Stomach smooth muscle (tissue), 2 donors: ENCODE measurements around the gene ST6GALNAC3.

Experiments used
- H3K27ac ChIP-seq: one replicate; pipeline ENCODE4 v1.7.0; 2013; ENCODE audit warnings: mild to moderate bottlenecking, low read length, inconsistent platforms
- H3K27me3 ChIP-seq, 2 donors: one replicate each; pipeline ENCODE4 v1.7.0; 2013; ENCODE audit warnings: low read length in 2 of 2; ENCODE audit not compliant: insufficient read depth in 2 of 2, control insufficient read depth in 1 of 2
- H3K36me3 ChIP-seq, 2 donors: one replicate each; pipeline ENCODE4 v1.7.0; 2013; ENCODE audit warnings: low read length in 2 of 2; ENCODE audit not compliant: control insufficient read depth in 2 of 2, insufficient read depth in 2 of 2
- H3K4me1 ChIP-seq: one replicate; pipeline ENCODE4 v1.7.0; 2013; ENCODE audit warnings: low read length; ENCODE audit not compliant: control insufficient read depth, insufficient read depth
- H3K4me3 ChIP-seq, 2 donors: one replicate each; pipeline ENCODE4 v1.7.0; 2013; ENCODE audit warnings: low read length in 2 of 2
- H3K9ac ChIP-seq, 2 donors: one replicate each; pipeline ENCODE4 v1.7.0; 2013; ENCODE audit warnings: low read length in 2 of 2, mild to moderate bottlenecking in 1 of 2
- H3K9me3 ChIP-seq, 2 donors: one replicate each; pipeline ENCODE4 v1.7.0; 2013; ENCODE audit warnings: low read length in 2 of 2; ENCODE audit not compliant: control insufficient read depth in 2 of 2
- donor health status: healthy.
- donor health status: Pancreatic carcinoma.

ST6GALNAC3 gene

DNA sequence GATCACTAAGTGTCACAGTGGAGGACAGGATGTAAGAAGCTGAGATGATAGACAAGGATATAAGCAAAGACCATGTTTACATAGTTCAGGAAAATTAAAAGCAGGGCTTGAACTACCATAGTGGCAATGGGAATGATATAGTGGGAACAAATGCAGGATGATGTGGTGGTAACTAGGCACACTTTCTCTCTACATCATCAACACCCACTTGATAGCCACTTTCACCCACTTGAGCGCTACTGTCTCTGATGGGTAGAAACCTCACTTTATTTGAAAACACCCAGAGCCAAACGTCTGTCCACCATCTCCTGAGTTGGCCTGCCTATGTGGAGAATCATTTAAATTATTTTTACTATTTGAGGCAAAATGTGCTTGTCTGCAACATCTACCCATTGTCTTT lies 487.7 kb downstream of the ST6GALNAC3 start:
- no peak overlapping the region for H3K4me3 ChIP-seq
- H3K36me3 ChIP-seq = no peaks in the 10 kb centered on the region
- H3K9ac ChIP-seq = no peak overlapping the region
- no peak overlapping the region for H3K27ac ChIP-seq
- H3K4me1 ChIP-seq = no peaks in the 10 kb centered on the region
- no peaks in the 10 kb centered on the region for H3K9me3 ChIP-seq
- H3K27me3 ChIP-seq = no peaks in the 10 kb centered on the region

DNA sequence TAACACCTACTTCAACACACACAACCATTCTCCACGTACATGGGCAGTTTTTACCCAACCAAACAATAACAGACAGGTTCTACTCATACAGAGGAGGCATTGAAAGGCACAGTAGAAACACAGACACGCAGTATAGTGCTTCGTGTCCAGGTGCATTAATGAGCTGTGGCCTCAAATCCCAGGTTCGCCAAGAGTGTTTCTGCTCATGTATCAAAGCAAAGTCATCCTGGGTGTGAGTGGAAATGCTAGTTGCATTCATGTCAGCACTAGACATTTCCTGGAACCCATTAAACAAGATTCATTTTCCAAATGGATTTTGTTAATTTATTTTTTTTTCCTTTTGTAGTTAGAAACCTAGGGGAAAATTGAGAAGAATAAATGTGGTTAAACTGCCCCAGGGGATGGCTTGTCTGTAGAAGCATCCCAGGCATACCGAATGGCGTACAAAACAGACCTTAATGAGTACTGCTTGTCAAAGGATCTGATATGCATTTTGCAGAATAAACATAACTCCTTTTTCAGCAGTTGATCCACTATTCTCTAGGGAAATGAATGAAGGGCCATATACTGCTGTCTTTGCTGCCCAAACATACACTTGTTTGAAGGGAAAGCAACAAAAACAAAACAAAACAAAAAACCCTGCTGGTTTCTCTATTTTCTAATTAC lies 494.2 kb downstream of the ST6GALNAC3 start:
- no peak overlapping the region for H3K27ac ChIP-seq
- no peaks in the 10 kb centered on the region for H3K4me1 ChIP-seq
- H3K27me3 ChIP-seq = no peaks in the 10 kb centered on the region
- H3K36me3 ChIP-seq = no peaks in the 10 kb centered on the region
- no peaks in the 10 kb centered on the region for H3K9me3 ChIP-seq
- H3K9ac ChIP-seq = no peak overlapping the region
- H3K4me3 ChIP-seq = no peak overlapping the region

DNA sequence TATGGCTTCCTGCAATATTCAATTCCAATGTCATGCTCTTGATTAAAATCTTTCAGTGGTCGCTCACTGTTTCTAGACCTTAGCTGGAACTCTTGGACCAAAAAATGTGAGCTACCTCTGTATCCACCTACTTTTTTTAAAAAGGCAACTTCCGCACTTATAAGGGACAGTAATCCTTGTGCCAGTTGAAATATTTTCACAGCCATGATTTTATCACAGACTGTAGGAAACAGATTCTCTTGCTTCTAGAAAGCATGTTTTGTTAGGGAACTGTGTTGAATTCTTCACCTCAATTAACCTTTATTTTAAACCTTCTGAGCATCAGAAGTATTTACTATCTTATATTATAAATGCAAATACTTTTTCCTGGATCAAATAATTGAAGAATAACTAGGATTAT lies 496.7 kb downstream of the ST6GALNAC3 start:
- Histone ChIP-seq H3K9ac (no peak overlapping the region), H3K4me1 (no peaks in the 10 kb centered on the region), H3K9me3 (no peaks in the 10 kb centered on the region)

DNA sequence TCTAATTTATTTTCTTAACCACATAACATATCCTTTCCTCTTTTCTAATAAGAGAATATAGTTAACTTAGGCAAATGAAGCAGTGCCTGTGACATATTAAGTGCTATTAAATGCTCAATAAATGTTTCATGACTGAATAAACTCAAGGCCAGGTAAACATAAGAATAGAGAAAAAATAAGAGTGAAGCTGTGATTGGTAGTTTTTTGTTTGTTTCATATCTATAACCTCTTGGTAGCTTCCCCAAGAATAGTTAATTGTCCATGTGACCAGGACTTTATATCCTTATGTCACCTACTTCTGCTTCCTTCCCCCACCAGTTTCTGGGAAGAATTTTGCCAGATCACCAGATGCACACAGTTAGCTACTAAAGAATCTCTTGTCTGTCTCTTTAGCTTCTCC lies 497.7 kb downstream of the ST6GALNAC3 start:
- H3K36me3 ChIP-seq = no peaks in the 10 kb centered on the region
- no peaks in the 10 kb centered on the region for H3K27me3 ChIP-seq
- no peak overlapping the region for H3K4me3 ChIP-seq
- no peak overlapping the region for H3K27ac ChIP-seq
- H3K4me1 ChIP-seq = no peaks in the 10 kb centered on the region
- H3K9ac ChIP-seq = no peak overlapping the region
- H3K9me3 ChIP-seq = no peaks in the 10 kb centered on the region

More for the DNA sequence above, 496.7 kb downstream of the ST6GALNAC3 start:
- Histone ChIP-seq H3K4me3 (no peak overlapping the region), H3K27me3 (no peaks in the 10 kb centered on the region), H3K36me3 (no peaks in the 10 kb centered on the region), H3K27ac (no peak overlapping the region)

DNA sequence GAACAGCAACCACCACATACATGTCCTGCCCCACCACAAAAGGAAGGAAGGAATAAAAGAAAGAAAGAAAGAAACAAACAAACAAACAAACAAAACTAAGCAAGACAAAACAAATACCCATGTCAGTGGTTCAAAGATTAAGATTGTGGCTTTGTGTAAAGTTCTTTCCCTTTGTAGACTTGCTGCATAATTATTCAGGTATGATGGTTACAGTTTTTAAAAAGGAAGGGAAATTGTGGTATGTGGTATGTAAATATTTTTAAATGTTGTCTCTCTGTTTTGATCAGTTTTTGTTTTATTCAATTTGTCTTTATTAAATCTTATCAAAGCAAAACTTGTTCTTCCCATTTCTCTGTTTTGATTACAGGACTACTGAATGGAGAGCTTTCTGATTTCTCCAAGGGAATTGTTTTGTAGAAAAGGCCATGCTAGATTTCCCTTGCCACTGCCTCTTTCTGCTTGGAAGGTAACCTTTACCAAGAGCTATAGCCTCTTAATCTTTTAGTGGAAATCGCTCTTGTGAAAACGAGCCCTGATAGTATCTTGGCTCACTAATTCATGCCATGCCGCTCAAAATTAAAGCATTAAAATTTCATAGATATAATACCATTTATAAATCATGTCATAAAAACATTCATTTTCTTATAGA lies 502.5 kb downstream of the ST6GALNAC3 start:
- Histone ChIP-seq H3K27ac (no peak overlapping the region), H3K9me3 (no peaks in the 10 kb centered on the region), H3K27me3 (no peaks in the 10 kb centered on the region), H3K36me3 (no peaks in the 10 kb centered on the region), H3K4me3 (no peak overlapping the region), H3K9ac (no peak overlapping the region), H3K4me1 (no peaks in the 10 kb centered on the region)

DNA sequence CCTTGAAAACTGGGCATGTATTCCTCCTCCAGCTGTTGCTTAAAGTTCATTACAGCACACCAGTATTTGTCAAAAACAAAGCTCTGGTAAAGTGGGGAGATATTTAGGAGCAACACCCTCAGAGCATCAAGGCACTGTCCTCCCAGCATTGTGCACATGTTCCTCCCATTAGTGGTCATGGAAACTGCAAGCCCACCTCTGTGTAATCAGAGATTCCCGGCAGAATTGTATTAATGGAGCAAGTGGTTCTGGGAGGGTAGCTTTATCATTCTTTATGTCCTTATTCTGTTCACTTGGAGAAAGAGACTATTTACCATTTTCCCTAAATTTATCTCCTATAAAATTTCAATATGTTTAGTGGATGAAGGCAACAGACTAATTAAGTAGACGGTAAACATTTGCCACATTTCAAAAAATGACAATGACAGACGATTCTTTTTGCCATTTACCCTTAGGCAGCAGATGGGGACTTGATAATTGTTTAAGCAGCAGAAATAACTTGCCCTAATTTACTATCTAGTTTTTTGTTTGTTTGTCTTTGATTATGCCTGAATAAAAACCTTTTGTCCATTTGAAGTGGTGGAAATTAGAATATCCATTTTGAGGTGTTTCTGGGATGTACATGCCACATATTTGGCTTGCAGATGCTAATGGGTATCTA lies 503.1 kb downstream of the ST6GALNAC3 start:
- H3K9ac ChIP-seq = no peak overlapping the region

DNA sequence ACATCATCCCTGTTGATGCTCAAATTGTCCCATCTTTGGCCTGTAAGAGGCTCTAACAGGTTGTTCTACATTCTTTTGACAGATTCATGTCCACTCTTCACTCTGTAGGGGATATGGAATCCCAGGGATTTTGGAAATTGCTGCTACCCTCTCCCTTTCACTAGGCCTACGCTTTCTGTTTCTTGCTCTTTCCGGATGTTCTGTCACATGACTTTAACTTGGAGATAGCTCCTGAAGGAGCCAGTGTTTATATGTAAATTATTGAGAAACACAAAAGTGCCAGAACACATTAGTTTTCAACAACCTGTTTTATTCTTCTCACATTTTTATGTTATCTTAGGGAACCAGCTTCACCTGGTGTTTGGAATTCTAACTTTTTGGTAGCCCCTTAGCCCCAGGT lies 505.7 kb downstream of the ST6GALNAC3 start:
- H3K27ac ChIP-seq = no peak overlapping the region
- H3K9ac ChIP-seq = no peak overlapping the region
- H3K4me3 ChIP-seq = no peak overlapping the region
- no peaks in the 10 kb centered on the region for H3K27me3 ChIP-seq
- no peaks in the 10 kb centered on the region for H3K9me3 ChIP-seq
- H3K36me3 ChIP-seq = no peaks in the 10 kb centered on the region
- no peaks in the 10 kb centered on the region for H3K4me1 ChIP-seq

More for the DNA sequence above, 503.1 kb downstream of the ST6GALNAC3 start:
- H3K4me3 ChIP-seq = no peak overlapping the region
- no peaks in the 10 kb centered on the region for H3K4me1 ChIP-seq
- H3K27me3 ChIP-seq = no peaks in the 10 kb centered on the region
- H3K27ac ChIP-seq = no peak overlapping the region
- H3K36me3 ChIP-seq = no peaks in the 10 kb centered on the region
- H3K9me3 ChIP-seq = no peaks in the 10 kb centered on the region

DNA sequence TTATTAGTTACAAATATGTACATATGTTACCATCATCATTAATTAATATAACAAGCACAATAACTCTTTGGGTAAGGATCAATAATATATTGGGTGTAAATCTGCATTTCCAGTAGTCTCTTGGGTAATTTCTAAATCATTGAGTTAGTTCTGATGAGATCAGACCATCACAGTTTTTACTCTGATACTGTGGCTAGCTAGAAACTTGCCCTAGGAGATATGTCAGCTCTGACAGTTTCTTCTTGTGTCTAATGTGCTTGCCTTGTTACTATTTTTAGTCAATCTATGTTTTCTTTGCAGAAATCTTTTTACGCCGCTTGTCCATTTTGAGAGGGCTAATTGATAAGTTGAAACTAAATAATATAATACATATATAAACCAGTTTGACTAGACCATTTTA lies 507.2 kb downstream of the ST6GALNAC3 start:
- H3K9me3 ChIP-seq = no peaks in the 10 kb centered on the region
- no peaks in the 10 kb centered on the region for H3K36me3 ChIP-seq
- H3K4me3 ChIP-seq = no peak overlapping the region
- no peaks in the 10 kb centered on the region for H3K4me1 ChIP-seq
- H3K27me3 ChIP-seq = no peaks in the 10 kb centered on the region
- no peak overlapping the region for H3K9ac ChIP-seq
- no peak overlapping the region for H3K27ac ChIP-seq

DNA sequence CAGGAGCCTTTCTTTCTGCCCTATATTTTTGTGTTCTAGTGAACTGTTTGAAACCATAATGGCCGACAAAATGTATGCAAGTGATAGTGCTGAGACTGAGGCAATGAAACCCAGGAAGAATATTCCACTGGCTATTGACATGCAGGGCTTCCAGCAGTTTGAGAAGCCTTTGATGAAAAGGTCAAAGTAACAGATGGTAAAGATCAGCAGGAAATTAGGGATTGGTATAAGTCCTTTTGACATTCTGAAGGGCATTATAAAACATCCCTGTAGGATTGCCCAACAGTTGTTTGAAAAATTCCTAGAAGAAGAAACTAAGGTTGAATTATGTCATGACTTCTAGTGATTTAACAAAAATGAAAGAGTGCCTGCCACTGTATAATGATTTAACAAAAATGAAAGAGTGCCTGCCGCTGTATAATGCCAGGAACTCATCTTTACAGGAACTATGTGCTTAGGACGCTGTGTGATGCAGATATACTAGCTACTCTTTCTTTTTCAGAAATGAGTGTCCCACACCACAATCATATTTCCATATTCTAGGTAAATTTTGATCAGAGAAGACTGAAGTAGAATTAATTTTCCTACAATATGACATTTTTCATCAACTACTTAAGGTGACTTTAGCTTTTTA lies 508.8 kb downstream of the ST6GALNAC3 start:
- Histone ChIP-seq H3K4me1 (no peaks in the 10 kb centered on the region), H3K4me3 (no peak overlapping the region), H3K36me3 (no peaks in the 10 kb centered on the region), H3K27ac (no peak overlapping the region), H3K9me3 (no peaks in the 10 kb centered on the region), H3K27me3 (no peaks in the 10 kb centered on the region), H3K9ac (no peak overlapping the region)

DNA sequence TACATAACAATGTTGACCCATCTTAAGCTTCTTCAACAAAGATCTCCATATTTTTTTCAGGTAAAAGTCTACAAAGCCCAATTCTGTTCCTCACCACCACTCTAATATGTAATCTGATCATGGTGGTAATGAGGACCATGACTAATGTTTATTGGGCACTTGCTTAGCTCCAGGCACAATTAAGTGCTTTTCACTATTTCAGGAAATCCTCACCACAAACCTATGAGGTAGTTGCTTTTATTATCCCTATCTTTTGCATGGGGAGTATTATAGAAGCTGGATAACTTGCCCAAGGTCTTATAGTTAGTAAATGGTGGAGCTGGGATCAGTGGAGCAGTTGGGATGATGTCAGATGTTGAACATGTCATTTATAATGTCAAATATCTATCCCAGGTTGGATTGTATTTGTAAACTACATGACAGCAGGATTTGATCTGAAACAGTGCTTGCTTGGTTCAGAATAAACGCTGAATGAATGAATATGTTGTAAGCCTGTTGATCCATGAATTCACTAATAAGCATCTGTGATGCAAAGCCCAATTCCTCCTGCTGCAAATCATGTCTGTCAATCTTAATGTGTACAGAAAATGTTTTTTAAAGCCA lies 509.4 kb downstream of the ST6GALNAC3 start:
- H3K4me3 ChIP-seq = no peak overlapping the region
- no peaks in the 10 kb centered on the region for H3K36me3 ChIP-seq
- H3K27me3 ChIP-seq = no peaks in the 10 kb centered on the region
- no peak overlapping the region for H3K27ac ChIP-seq
- no peak overlapping the region for H3K9ac ChIP-seq
- H3K4me1 ChIP-seq = no peaks in the 10 kb centered on the region
- no peaks in the 10 kb centered on the region for H3K9me3 ChIP-seq
